Measurements from ENCODE around the gene CEP63. TPM values are rescaled to one million over a fixed set of nuclear protein-coding genes. Genes with fewer than 3 reads are reported as not detected.

Gene CEP63
- polyA plus RNA-seq, 3 donors = 11.1 to 18.8 (median 17.2) TPM

- no peak overlapping the region for H2AFZ ChIP-seq (ENCODE audit: insufficient read depth, low read depth, low read length, poor library complexity, severe bottlenecking)
- DNase-seq = peak; percentile 34 to 67 (median 51)
- H3K36me3 ChIP-seq (replicated peaks in 1 of 2; ENCODE audit: control insufficient read depth in 1 of 2, insufficient read depth in 2 of 2, low read length in 2 of 2) = peaks cover 32 to 67% of the 10 kb centered on the region in 2 donors
- peak; percentile 80 for TF ChIP-seq CTCF (IDR thresholded peaks at IDR 0.05)
- H3K27ac Mint-ChIP-seq = no peak overlapping the region
- no peaks in the 10 kb centered on the region for H4K20me1 ChIP-seq (ENCODE audit: insufficient read depth, low read length)
- H3K4me1 ChIP-seq (ENCODE audit: control insufficient read depth in 1 of 2, insufficient read depth in 2 of 2, low read length in 2 of 2) = no peaks in the 10 kb centered on the region
- no peak overlapping the region for H3K4me3 ChIP-seq (replicated peaks in 1 of 3; ENCODE audit: low read depth in 2 of 3, low read length in 3 of 3)
- H3K9ac ChIP-seq (ENCODE audit: insufficient read depth, low read length, poor library complexity, severe bottlenecking) = no peak overlapping the region
- no peak overlapping the region for H3K4me2 ChIP-seq (replicated peaks; ENCODE audit: extremely low read depth, low read length, poor library complexity, severe bottlenecking)
- intact Hi-C loops (cut with micrococcal nuclease) = loop anchor here (1.0 to 5.0 kb wide), 3 partner anchors 162 to 262 kb away; no protein-coding TSS in a partner anchor
- no peaks in the 10 kb centered on the region for H3K27me3 ChIP-seq (ENCODE audit: control insufficient read depth in 2 of 2, insufficient read depth in 2 of 2, low read length in 2 of 2)
- 40% methylated on average over 3 of the region's 9 CpGs for WGBS (ENCODE audit: insufficient coverage)
- peaks cover 0 to 3% (median 0%) of the 10 kb centered on the region in 7 donors for H3K9me3 Mint-ChIP-seq
- H3K4me3 Mint-ChIP-seq = no peak overlapping the region
- H3K4me1 Mint-ChIP-seq = no peaks in the 10 kb centered on the region
- H3K79me2 ChIP-seq (ENCODE audit: insufficient read depth, low read length) = no peaks in the 10 kb centered on the region
- H3K36me3 Mint-ChIP-seq = peaks cover 52 to 58% of the 10 kb centered on the region in 2 donors
- peaks cover 0 to 3% (median under 1%) of the 10 kb centered on the region in 3 donors for H3K27me3 Mint-ChIP-seq (ENCODE audit: low read depth in 3 of 3)
- H3K9me3 ChIP-seq (replicated peaks in 1 of 2; ENCODE audit: control insufficient read depth in 1 of 2, insufficient read depth in 1 of 2, low read length in 2 of 2) = no peaks in the 10 kb centered on the region
- H3K27ac ChIP-seq (ENCODE audit: low read depth in 1 of 2, low read length in 2 of 2) = no peak overlapping the region
These were observed 11.8 kb upstream of the CEP63 start for GRCh38 chr3:134473868-134474546.

- Histone ChIP-seq H3K79me2 (ENCODE audit: insufficient read depth, low read length) (no peaks in the 10 kb centered on the region), H3K36me3 (replicated peaks in 1 of 2; ENCODE audit: control insufficient read depth in 1 of 2, insufficient read depth in 2 of 2, low read length in 2 of 2) (peaks cover 33 to 72% of the 10 kb centered on the region in 2 donors), H3K27me3 (ENCODE audit: control insufficient read depth in 2 of 2, insufficient read depth in 2 of 2, low read length in 2 of 2) (no peaks in the 10 kb centered on the region), H3K27ac (ENCODE audit: low read depth in 1 of 2, low read length in 2 of 2) (no peak overlapping the region), H3K4me2 (replicated peaks; ENCODE audit: extremely low read depth, low read length, poor library complexity, severe bottlenecking) (no peak overlapping the region), H3K4me1 (ENCODE audit: control insufficient read depth in 1 of 2, insufficient read depth in 2 of 2, low read length in 2 of 2) (no peaks in the 10 kb centered on the region), H4K20me1 (ENCODE audit: insufficient read depth, low read length) (no peaks in the 10 kb centered on the region), H3K9me3 (replicated peaks in 1 of 2; ENCODE audit: control insufficient read depth in 1 of 2, insufficient read depth in 1 of 2, low read length in 2 of 2) (no peaks in the 10 kb centered on the region), H3K9ac (ENCODE audit: insufficient read depth, low read length, poor library complexity, severe bottlenecking) (no peak overlapping the region), H3K4me3 (replicated peaks in 1 of 3; ENCODE audit: low read depth in 2 of 3, low read length in 3 of 3) (no peak overlapping the region), H2AFZ (ENCODE audit: insufficient read depth, low read depth, low read length, poor library complexity, severe bottlenecking) (no peak overlapping the region)
- TF ChIP-seq CTCF (IDR thresholded peaks at IDR 0.05) = no peak
- H3K36me3 Mint-ChIP-seq = peaks cover 58 to 61% of the 10 kb centered on the region in 2 donors
- no peak overlapping the region for H3K4me3 Mint-ChIP-seq
- no peak for DNase-seq
- H3K27ac Mint-ChIP-seq = peak overlapping the region in 2 of 7 donors; percentile 13 to 60
- H3K9me3 Mint-ChIP-seq = peaks cover 0 to 3% (median 0%) of the 10 kb centered on the region in 7 donors
- intact Hi-C loops (cut with micrococcal nuclease) = loop anchor here (1.0 to 5.0 kb wide), 3 partner anchors 163 to 263 kb away; no protein-coding TSS in a partner anchor
- H3K27me3 Mint-ChIP-seq (ENCODE audit: low read depth in 3 of 3) = peaks cover 0 to 3% (median 0%) of the 10 kb centered on the region in 3 donors
- 98% methylated on average over 4 of the region's 5 CpGs for WGBS (ENCODE audit: insufficient coverage)
- no peaks in the 10 kb centered on the region for H3K4me1 Mint-ChIP-seq
These were observed 10.9 kb upstream of the CEP63 start for GRCh38 chr3:134474956-134475355.
